OCI-LY7 (cell line): ENCODE data around the gene RGS19. TPM values are rescaled to one million over a fixed set of nuclear protein-coding genes. Genes with fewer than 3 reads are reported as not detected.

ENCODE experiments used
- BruUV-seq: library from RNA; stranded (reverse); fragments of 400-500 nt; replicated peaks from 2 replicates; lab custom pipeline; 2021; lab: Mats Ljungman, UMichigan
- CTCF ChIA-PET: fragments of 300-600 bp; sonication (Branson Sonifier 250); formaldehyde crosslinking; loops from one replicate; lab custom pipeline; 2022; ENCODE audit warnings: antibody characterized with exemption; ENCODE audit not compliant: unreplicated experiment; lab: Charles Lee
- POLR2A ChIA-PET: fragments of 300-600 bp; sonication (Branson Sonifier 250); formaldehyde crosslinking; loops from one replicate; lab custom pipeline; 2022; ENCODE audit warnings: antibody characterized with exemption; lab: Charles Lee
- DNase-seq: peaks from one replicate; pipeline ENCODE4 v3.0.0-alpha.2; 2015; ENCODE audit warnings: low spot score
- H2AFZ ChIP-seq: fragments of 200-600 bp; sonication (generic), shearing (Covaris generic); 2 replicates; pipeline ENCODE4 v1.6.1; 2014; ENCODE audit warnings: mild to moderate bottlenecking, antibody characterized with exemption, low read length, moderate library complexity
- H3K27ac ChIP-seq: fragments of 200-600 bp; sonication (generic); 2 replicates; pipeline ENCODE4 v1.5.1; 2014; ENCODE audit warnings: mixed run types, low read depth, mild to moderate bottlenecking, moderate library complexity, low read length, inconsistent platforms; ENCODE audit not compliant: poor library complexity, severe bottlenecking
- H3K36me3 ChIP-seq: fragments of 200-600 bp; sonication (generic); 2 replicates; pipeline ENCODE4 v1.6.1; 2014; ENCODE audit warnings: mild to moderate bottlenecking, antibody characterized with exemption, low read length, moderate library complexity, mixed read lengths; ENCODE audit not compliant: insufficient read depth
- H3K4me1 ChIP-seq: fragments of 200-600 bp; sonication (generic); 2 replicates; pipeline ENCODE4 v1.5.1; 2014; ENCODE audit warnings: mild to moderate bottlenecking, low read length; ENCODE audit not compliant: insufficient read depth, poor library complexity, severe bottlenecking
- H3K4me2 ChIP-seq: fragments of 200-600 bp; sonication (generic); 2 replicates; pipeline ENCODE4 v1.6.1; 2014; ENCODE audit warnings: mild to moderate bottlenecking, low read length
- H3K4me3 ChIP-seq: fragments of 200-600 bp; sonication (generic); 2 replicates; pipeline ENCODE4 v1.5.1; 2014; ENCODE audit warnings: mild to moderate bottlenecking, low read depth, low read length; ENCODE audit not compliant: poor library complexity, severe bottlenecking
- H3K79me2 ChIP-seq: fragments of 200-600 bp; sonication (generic); 2 replicates; pipeline ENCODE4 v1.6.1; 2016; ENCODE audit warnings: low read depth, mild to moderate bottlenecking, low read length, moderate library complexity, mixed read lengths; ENCODE audit not compliant: insufficient read depth
- H3K9me2 ChIP-seq: fragments of 200-600 bp; sonication (generic); 2 replicates; pipeline ENCODE4 v1.6.1; 2016; ENCODE audit warnings: mild to moderate bottlenecking, low read length, mixed read lengths; ENCODE audit not compliant: insufficient read depth
- H3K9me3 ChIP-seq: fragments of 200-600 bp; sonication (generic); 2 replicates; pipeline ENCODE4 v1.6.1; 2014; ENCODE audit warnings: mild to moderate bottlenecking, mixed run types, low read length, mixed read lengths
- H4K20me1 ChIP-seq: fragments of 200-600 bp; sonication (generic); 2 replicates; pipeline ENCODE4 v1.6.1; 2014; ENCODE audit warnings: mild to moderate bottlenecking, antibody characterized with exemption, low read length, moderate library complexity, mixed read lengths; ENCODE audit not compliant: insufficient read depth
- CTCF ChIP-seq: fragments of 200-600 bp; sonication (generic); conservative IDR thresholded peaks from 2 replicates; pipeline ENCODE4 v1.5.1; 2014; ENCODE audit warnings: mild to moderate bottlenecking, antibody characterized with exemption, low read length, moderate library complexity, mixed read lengths
- EZH2phosphoT487 ChIP-seq: fragments of 200-600 bp; sonication (generic); IDR thresholded peaks from 2 replicates; pipeline ENCODE4 v1.6.1; 2018; ENCODE audit warnings: low read depth, borderline replicate concordance, mild to moderate bottlenecking, mixed run types, antibody characterized with exemption, low read length, moderate library complexity, mixed read lengths
- intact Hi-C: fragments of 100-400 bp; cut with micrococcal nuclease; formaldehyde crosslinking; loops from one replicate; pipeline ENCODE4 v1.10.0; 2022; ENCODE audit not compliant: unreplicated experiment
- total RNA-seq, 2 experiments: library from RNA; depleted of rRNA in 1 of 2; stranded (reverse); fragments of >200 nt in 1 of 2; shearing (Covaris generic) in 1 of 2; gene quantifications; 2 replicates each; pipeline ENCODE4 v1.2.3, GENCODE V29; 2014 to 2022

Gene RGS19
- total RNA-seq, 2 experiments from 2014 or later, result 69.4 to 106 TPM

GRCh38 chr20:64036346-64037198 is 42.7 kb downstream of the RGS19 start:
- no TSS peak for BruUV-seq
- no peaks in the 10 kb centered on the region for H3K9me2 ChIP-seq
- no peak for TF ChIP-seq CTCF
- TF ChIP-seq EZH2phosphoT487, result no peak
- no peaks in the 10 kb centered on the region for H3K9me3 ChIP-seq
- H3K36me3 ChIP-seq, result peaks cover 26% of the 10 kb centered on the region; the same call in 1 of the 2 replicates
- no peaks in the 10 kb centered on the region for H4K20me1 ChIP-seq
- no peak overlapping the region for H3K4me3 ChIP-seq
- CTCF ChIA-PET, result no interaction called here
- H2AFZ ChIP-seq, result no peak overlapping the region
- H3K4me1 ChIP-seq, result peaks cover 35% of the 10 kb centered on the region
- no peak overlapping the region for H3K27ac ChIP-seq
- POLR2A ChIA-PET, result no interaction called here
- no peak overlapping the region for H3K4me2 ChIP-seq
- intact Hi-C loops, result no loop called here
- H3K79me2 ChIP-seq, result no peaks in the 10 kb centered on the region
- no peak for DNase-seq

GRCh38 chr20:64035933-64036345 is 43.4 kb downstream of the RGS19 start, which contains the start of gene C20orf204:
TSS of gene C20orf204 (plus strand) at chr20:64036182. CDS start at chr20:64036324, 142 bp downstream.
- Histone ChIP-seq H3K9me3 (no peaks in the 10 kb centered on the region), H3K36me3 (peaks cover 30% of the 10 kb centered on the region; the same call in 1 of the 2 replicates), H3K4me3 (no peak within 1 kb of the TSS), H4K20me1 (no peaks in the 10 kb centered on the region), H3K4me1 (peaks cover 31% of the 10 kb centered on the region), H3K79me2 (no peaks in the 10 kb centered on the region), H3K4me2 (no peak within 1 kb of the TSS), H3K27ac (no peak within 1 kb of the TSS), H3K9me2 (no peaks in the 10 kb centered on the region), H2AFZ (no peak within 1 kb of the TSS)
- intact Hi-C loops, result no loop called here
- CTCF ChIA-PET, result no interaction called here
- TF ChIP-seq CTCF, result no peak
- TF ChIP-seq EZH2phosphoT487, result no peak
- no TSS peak for BruUV-seq
- DNase-seq, result no peak
- POLR2A ChIA-PET, result no interaction called here
